GM21526 (cell line): Measurements from ENCODE around the gene RAPGEF1.
A peak's percentile ranks its signal among the peaks of the same experiment; 100 is the strongest.

Source experiments
- ATAC-seq: cut with Tn5 transposase; IDR thresholded peaks from one replicate; pipeline ENCODE4 v1.9.1; 2021; ENCODE audit warnings: moderate library complexity; ENCODE audit not compliant: unreplicated experiment, low FRiP score

RAPGEF1 gene

DNA sequence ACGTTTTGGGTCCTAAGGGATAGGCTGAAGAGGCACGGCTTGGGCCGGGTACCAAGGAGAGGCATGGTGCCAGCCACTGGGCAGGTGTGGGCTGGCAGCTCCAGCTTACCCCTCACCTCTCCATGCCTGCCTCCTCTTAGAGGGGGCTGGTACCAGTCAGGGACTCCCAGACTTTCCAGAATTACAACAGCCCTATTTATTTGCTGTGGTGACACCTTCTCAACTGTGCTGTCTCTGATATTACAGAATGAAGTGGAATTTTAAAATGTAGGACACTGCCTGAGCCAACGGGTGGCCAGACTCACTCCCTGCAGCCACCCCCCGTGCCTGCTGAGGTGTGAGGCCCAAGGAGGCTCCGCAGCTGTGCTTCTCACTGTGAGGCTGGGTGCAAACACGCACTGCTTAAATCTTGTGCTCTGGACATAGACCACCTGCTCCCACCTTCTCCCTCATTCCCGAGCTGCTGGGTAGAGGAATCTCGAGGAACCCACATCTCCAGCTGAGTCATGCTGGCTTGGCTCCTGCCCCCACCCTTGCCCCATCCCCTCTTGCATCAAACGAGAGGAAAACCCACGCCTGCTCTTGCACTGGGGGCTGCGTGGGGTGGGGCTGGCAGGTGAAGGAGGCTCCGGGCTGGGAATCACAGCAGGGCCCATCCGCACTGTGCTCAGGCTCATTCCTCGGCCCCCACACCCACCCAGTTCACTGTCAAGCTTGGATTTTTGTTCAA lies 146.6 kb downstream of the RAPGEF1 start:
- ATAC-seq, result no peak

DNA sequence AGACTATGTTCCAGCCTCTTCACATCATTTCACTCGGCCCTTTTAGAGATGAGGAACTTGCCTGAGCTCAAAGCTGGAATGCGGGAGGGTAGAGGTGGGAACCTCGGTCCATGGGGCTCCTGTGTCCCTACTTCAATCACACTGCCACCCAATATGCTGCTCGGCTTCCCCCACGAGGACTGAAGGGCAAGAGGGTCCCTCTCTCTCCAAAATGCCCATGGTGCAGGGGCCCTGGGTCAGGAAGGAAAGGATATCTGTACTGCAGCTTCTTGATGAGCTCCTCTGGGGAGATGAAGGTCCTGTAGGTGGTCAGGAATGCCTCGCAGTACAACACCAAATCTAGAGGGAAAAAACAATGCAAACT lies 148.0 kb downstream of the RAPGEF1 start:
- ATAC-seq, result no peak

DNA sequence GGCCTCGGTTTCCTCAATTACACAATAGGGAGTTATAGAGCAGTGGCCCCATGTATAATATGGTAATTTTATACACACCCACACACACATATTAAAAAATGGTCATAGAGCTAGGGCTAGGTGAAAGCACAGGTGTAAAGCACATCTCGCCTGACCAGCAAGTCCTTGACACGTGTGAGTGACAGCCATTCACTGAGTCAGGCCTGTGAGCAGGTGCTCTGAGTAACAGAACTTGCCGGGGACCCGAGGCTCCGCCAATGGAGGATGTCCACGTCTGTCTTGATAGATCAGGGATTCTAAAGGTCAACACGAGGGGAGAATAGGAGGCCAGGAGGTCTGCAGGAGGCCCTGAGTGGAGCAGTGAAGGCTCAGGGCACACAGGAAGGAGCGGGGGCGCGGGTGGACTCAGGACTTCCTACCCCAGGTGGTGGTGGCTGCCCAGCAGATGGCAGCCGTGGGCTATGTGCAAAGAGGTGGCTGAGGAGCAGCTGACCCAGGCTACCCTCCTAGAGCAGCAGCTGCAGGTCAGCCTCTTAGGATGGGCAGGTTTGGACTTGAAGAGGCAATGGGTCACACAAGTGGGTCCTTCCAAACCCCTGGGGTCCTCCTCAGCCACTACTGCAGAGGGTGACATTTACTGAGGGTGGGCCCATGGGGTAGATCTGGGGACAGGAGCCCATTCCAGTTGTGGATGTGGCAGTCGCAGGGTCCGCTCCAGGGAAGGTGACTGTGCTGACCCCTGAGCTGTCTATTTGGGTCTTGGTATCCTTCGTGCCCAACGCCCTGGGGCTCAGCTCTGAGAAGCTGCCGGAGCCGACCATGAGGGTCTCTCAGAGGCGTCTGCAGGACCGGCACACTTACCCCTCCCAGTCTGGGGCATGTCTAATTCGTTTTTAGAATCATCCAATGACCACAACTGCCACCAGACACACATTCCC lies 148.7 kb downstream of the RAPGEF1 start:
- no peak for ATAC-seq

DNA sequence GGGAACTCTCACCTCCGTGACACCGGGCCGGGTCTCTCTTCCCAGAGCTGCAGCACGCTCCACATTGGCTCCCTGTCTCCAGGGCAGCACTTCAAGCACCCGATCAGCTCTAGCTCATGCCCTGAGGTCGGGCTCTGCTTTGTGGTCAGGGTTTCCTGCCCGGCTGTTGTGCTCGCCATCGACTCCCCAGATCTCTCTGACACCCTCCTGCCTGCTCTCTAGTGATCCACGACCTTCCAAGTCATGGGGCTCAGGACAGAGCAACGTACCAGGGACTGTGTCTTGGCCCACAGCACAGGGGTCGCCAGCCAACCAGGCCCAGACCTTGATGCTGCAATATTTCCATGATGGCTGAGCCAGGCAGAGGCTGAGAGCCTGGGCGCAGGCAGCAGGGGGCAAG lies 149.4 kb downstream of the RAPGEF1 start:
- ATAC-seq, result no peak

DNA sequence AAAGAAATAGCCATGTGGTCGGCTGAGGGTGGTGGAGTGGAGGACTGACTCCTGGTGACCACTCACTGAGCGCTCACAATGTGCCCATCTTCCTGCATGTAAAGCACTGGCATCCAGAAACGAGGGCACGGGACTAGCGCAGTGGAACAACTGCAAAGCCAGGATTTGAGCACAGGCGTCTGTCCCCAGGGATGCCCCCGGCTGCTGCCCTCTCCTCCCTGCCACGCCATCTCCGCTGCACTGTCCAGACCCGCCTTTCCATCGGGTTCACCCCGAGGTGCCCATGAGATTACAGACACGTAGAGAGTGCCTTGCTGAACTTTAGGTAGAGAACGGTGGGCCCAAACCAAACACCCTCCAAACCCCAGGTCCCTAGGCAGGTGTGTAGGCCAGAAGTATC lies 149.9 kb downstream of the RAPGEF1 start:
- no peak for ATAC-seq

DNA sequence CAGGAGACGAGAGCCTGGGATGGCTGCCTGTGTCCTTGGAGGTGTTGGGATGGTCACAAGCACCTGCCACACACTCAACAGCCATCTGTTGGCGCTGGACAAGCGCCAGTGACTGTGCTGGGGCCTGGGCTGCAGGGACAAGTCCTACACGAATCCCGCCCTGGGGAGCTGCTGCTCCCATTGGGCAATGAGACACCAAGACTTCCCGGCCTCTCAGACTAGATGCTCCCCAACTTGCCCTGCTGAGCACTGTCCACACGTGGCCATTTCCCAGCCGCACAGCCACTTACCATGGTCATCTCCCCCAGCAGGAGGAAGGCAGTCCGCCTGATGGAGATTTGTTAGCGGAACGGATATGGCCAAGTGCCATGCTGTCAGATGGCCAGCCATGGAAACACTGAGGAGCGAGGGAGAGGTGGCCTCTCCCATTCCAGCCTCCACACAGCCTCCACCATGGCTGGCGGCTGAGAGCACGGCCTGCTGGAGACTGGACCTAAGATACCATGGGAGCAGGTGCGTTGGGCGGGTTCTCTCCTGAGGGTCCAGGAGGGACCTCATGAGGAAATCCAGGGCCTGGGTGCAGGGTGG lies 150.7 kb downstream of the RAPGEF1 start:
- ATAC-seq, result no peak

DNA sequence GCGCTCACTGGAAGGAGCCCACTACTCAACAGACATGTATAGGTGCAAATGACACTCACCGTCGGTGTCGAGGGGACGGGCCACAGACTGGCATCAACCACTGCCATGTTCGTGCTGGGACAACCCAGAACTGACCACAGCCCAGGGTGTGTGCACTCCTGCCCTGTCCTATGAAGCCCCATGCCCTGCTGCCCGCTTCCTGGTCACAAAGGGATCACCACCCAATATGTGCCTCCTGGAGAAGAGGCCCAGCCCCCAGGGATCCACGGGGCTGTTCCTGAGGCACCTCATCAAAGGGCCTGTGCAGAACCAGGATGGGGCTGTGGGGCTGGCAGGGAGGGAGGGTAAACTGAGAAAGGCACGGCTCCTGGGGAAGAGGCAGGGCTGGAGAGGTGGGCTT lies 151.5 kb downstream of the RAPGEF1 start:
- no peak for ATAC-seq

DNA sequence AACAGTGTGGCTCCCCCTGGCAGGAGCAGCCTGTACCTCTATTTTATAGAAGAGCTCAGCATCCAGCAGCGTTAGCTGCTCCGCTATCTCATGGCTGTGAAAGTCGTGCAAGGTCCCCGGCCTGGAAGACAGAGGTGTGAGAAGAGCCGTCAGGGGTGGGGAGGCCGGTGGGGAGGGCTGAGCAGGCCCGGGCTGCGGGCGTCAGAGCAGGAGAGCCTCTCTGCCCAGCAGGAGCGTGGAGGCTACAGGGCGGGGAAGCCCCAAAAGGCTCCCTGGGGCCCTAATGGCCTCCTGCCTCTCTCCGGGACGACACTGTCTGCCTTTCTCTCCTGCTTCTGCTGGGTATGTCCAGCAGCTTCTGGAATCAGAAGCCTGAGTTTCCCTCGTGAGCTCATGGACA lies 152.0 kb downstream of the RAPGEF1 start:
- no peak for ATAC-seq

DNA sequence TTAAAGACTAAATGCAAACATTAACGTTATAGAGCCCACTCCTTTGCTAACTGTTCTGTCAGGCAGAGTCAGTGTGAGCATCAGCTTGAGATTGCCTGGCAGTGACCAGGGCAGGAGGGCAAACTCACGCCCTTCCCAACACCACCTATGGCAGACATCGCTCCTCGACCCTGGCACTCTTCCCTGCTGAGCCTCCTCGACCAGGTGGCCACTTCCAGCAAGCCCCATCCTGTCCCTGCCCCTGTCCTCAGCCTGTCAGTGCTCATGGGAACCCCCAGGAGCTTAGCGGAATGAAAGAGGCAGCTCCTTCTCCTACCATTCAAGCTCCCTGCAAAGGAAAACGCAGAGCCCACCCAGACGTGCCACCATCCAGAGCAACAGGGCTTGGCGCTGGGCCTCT lies 152.5 kb downstream of the RAPGEF1 start:
- no peak for ATAC-seq

DNA sequence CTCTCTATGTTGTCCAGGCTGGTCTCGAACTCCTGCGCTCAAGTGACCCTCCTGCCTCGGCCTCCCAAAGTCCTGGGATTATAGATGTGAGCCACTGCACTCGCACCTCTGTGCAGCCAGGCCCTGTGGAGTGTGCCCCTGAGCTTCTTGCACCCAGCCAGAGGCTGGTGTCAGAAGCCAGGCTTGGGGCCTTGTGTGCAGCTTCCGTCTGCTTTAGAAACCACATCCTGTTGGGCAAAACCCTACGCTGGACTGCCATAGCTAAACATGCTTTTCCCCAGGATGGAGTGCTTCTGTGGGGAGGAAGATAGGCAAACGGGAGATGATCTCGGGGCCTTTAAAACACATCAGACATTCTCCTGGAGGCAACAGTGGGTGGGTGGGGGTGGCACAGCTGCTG lies 154.5 kb downstream of the RAPGEF1 start:
- ATAC-seq, result no peak

DNA sequence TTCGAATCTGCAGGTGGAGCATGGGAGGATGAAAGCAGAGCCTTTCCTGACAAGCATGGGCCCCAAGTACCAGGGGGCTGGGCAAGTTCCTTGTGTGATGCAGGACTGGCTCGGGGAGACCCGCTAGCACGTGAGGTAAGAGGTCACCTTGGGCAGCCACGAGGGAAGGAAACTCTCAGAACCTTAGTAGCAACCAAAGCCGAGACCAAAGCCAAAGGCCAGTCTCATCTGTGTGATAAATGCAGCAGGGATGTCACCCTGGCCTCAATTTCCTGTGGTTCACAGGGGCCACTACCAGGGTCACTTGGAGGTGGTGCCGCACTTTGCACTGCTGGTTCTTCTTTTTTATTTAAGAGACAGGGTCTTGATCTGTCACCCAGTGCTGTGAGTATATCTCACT lies 155.0 kb downstream of the RAPGEF1 start:
- no peak for ATAC-seq

DNA sequence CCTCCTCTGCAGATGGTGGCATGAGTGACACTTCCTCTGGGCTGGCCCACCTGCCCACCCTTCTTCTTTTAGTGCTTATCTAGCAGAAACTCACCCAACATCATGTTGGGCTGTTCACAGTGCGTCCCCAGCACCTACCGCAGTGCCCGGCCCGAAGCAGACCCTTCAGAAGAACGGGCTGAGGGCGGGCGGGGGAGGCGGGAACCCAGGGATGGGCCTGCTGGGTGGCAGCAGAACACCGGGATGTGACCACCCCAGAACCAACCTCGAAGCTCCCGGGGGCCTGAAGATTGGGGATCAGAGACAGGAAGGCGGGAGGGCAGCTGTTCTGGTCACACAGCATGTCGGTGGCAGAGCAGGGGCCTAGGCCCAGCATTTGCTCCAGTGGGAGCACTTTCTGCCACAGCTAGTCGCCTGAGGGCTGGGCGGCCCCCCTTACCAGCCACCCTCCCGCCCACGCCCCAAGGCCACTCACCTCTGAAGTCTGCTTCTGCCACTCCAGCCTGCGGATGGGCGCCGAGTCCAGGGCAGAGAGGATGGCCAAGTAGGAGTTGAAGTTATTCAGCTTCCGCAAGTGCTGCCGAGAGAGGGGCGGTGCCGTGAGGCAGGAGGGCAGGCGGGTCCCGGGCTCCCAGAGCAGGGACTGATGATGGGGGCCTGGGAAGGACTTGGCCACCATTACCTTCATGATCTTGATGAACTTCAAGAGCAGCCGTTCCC lies 155.9 kb downstream of the RAPGEF1 start:
- no peak for ATAC-seq

DNA sequence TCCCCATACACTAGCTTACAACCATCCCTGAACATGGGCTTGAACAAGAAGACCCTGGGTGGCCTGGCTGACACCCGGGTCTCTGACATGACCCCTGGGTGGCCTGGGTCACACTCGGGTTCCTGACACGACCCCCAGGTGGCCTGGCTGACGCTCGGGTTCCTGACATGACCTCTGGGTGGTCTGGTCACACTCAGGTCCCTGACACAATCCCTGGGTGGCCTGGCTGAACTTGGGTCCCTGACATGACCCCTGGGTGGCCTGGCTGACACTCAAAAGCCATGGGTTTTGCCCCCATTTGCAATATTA lies 156.6 kb downstream of the RAPGEF1 start:
- ATAC-seq, result no peak

DNA sequence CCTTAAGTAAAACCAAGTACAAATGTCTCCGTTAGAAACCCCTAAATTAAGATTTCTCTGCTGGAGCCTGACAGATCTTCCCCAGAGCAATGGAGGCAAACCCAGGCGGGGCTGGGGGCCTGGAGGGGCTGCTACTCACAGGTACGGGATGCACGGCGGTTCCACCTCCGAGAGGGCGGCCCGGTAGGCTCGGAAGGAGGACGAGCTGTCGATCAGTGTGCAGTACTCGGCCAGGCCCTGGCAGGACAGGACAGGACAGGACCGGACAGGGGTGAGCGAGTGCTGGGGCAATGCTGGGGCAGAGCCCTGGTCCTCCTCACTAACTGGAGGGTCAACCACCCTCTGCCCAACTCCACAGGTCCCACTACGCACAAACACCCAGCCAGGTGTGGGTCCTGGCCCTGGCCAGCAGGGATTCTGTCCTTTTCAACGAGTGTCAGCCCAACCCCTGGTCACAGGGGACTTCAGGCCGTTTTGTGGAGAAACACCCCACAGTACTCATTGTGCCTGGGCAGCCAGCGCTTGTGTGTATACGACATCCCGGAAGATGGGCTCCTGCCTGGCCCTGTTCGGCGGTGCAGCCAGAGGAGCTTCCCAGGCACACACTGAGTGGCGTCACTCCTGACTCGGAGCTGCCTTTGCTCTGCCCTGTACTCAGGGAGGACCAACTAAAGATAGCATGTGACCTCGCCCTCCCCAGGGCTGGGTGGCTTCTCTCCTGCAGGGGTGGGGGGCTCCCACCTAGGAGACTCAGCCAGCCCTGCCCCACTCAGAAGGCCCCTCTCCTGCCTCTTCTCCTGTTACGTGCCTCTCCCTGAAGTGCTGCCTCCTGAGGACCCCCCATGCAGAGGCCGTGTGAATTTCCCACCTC lies 157.2 kb downstream of the RAPGEF1 start:
- ATAC-seq, result no peak

DNA sequence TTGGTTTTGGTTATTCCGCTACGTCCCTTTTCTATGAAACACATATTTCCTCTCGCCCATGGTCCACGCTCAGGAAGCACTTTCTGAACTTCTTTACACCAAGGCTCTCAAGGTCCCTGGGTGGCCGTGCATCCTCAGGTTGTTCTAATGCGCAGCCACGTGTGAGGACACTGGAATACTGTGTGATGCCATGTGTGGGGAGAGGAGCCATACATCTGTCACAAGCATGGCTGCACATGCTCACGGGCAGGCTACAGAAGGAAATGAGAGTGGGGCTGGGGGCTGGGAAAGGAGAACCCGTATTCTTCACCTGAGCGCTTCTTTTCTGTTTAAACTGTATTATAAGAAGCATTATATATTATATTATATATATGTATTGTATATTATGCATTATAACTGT lies 157.8 kb downstream of the RAPGEF1 start:
- ATAC-seq, result no peak

DNA sequence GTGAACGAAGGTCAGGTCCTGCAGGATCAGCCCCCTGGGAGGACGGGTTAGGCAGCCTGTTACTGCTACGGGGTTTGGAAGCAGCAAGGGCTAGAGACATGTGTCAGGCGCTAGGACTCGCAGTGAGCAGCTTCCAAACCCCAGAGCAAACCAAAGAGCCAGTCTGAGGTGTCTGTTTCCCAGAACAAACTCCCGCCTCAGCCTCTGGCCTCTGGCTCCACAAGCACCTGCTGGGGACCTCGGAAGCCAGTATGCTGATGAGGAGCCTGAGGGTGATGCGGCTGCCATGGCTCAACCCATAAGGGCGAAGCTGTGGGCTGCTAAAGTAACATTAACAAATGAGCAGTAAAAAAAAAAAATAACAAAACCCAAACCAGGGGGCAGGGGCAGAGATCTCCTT lies 159.5 kb downstream of the RAPGEF1 start:
- no peak for ATAC-seq

DNA sequence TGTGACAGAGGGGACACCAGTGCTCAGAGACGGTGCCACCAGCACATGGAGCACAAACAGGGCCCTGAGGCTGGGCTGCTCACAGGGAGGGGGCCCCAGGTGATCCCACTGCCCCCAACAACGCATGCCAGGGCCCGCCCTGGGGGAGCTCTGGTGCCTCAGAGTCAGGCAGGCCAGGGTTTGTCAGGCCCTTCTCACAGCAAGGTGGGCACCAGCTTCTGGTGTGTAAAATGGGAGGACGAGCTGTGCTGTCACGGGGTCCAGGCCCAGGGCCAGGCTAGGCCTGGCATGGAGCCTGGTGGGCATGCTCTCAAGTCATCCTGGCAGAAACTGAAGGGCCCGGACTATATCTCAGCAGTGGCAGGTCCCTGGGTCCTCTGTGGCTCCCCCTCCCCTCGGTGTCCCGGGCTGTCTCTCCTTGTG lies 160.1 kb downstream of the RAPGEF1 start:
- no peak for ATAC-seq

DNA sequence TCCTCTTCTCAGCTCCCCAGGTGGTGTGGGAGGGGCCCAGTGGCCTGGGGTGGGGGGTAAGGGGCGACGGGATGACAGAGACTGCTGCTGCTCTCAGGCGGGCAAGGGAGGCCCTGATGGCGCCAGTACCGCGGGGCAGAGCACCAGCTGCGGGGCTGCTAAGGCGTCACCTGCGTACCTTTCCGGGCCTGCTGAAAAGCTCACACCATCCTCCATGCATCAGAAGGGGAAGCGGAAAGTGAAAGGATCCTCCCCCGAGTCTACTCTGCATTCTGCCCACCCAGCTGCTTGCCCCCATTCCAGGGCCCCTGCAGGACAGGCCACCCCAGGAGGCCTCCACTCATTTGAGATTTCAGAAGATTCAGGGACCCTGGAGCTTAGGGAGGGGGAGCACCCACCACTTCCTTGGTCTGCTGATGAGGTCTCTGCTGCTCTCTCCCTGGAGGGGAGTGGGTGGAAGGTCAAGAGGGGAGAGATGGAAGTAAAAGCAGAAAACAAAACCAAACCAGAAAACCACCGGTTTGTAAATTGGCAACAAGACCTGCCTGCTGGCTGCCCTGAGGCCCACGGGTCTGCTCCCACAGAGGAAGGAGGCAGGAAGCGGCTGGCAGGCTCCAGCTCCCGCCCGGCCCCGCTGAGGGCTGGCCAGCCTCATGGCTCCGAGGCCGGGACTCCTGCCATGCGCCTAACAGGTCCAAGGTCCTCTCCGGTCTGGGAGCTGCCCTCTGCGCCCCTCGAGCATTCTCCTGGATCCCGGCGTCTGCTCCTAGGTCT lies 161.0 kb downstream of the RAPGEF1 start:
- peak; percentile 58 for ATAC-seq

DNA sequence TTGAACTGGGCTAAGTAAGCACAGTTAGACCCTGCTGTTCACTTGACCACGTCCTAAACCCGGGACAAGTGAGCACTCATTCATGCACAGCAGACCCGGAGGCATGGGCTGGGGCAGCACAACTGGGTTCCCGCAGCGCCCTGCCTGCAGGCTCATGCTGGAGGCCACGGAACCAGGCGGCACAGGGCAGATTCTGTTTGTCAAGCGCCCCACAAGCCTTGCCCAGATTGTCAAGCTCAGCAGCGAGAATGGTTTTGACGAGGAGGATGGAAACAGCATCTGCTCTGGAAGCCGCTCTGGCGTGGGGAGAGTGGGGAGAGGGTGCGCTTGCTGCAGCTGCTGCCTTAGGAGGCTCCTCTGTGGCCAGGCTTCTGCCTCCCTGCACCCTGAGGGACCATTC lies 161.9 kb downstream of the RAPGEF1 start:
- no peak for ATAC-seq
